Smooth muscle cell (in vitro differentiated cells): ENCODE data around the gene SEMA3G. TPM values are rescaled to one million over a fixed set of nuclear protein-coding genes. Genes with fewer than 3 reads are reported as not detected.

ENCODE experiments used
- DNase-seq: peaks from one replicate; lab custom pipeline; 2025; ENCODE audit not compliant: unreplicated experiment; lab: John Stamatoyannopoulos, UW
- H2AFZ ChIP-seq: fragments of 200-600 bp; sonication (generic); 2 replicates; pipeline ENCODE4 v1.6.0; 2016; ENCODE audit warnings: antibody characterized with exemption, low read depth, mild to moderate bottlenecking
- H3F3A ChIP-seq: fragments of 200-600 bp; sonication (generic); 2 replicates; pipeline ENCODE4 v1.6.0; 2017; ENCODE audit warnings: antibody characterized with exemption, low read depth
- H3K27ac ChIP-seq: fragments of 200-600 bp; sonication (generic); 2 replicates; pipeline ENCODE4 v1.5.1; 2016; ENCODE audit warnings: low read depth, mild to moderate bottlenecking
- H3K27me3 ChIP-seq: fragments of 200-600 bp; sonication (generic); 2 replicates; pipeline ENCODE4 v1.6.1; 2016; ENCODE audit warnings: low read depth, mild to moderate bottlenecking
- H3K36me3 ChIP-seq: fragments of 200-600 bp; sonication (generic); 2 replicates; pipeline ENCODE4 v1.5.1; 2016; ENCODE audit warnings: low read depth
- H3K4me1 ChIP-seq: fragments of 200-600 bp; sonication (generic); 2 replicates; pipeline ENCODE4 v1.5.1; 2016; ENCODE audit warnings: low read depth
- H3K4me2 ChIP-seq: fragments of 200-600 bp; sonication (generic); 2 replicates; pipeline ENCODE4 v1.6.0; 2016; ENCODE audit warnings: mild to moderate bottlenecking
- H3K4me3 ChIP-seq: fragments of 200-600 bp; sonication (generic); 2 replicates; pipeline ENCODE4 v1.5.1; 2016; ENCODE audit warnings: mild to moderate bottlenecking
- H3K79me2 ChIP-seq: fragments of 200-600 bp; sonication (generic); 2 replicates; pipeline ENCODE4 v1.6.0; 2016; ENCODE audit warnings: low read depth, mild to moderate bottlenecking
- H3K9ac ChIP-seq: fragments of 200-600 bp; sonication (generic); 2 replicates; pipeline ENCODE4 v1.6.0; 2016; ENCODE audit warnings: low read depth
- H3K9me3 ChIP-seq: fragments of 200-600 bp; sonication (generic); replicated peaks from 2 replicates; pipeline ENCODE4 v1.5.1; 2016; ENCODE audit warnings: low read depth
- H4K20me1 ChIP-seq: fragments of 200-600 bp; sonication (generic); 2 replicates; pipeline ENCODE4 v1.6.0; 2016; ENCODE audit warnings: low read depth
- CTCF ChIP-seq: fragments of 200-600 bp; sonication (generic); IDR thresholded peaks from 2 replicates; pipeline ENCODE4 v1.5.1; 2017; ENCODE audit warnings: borderline replicate concordance, mild to moderate bottlenecking, antibody characterized with exemption; ENCODE audit not compliant: insufficient read depth, poor library complexity, severe bottlenecking
- WGBS: methylation state at CpG from one replicate; pipeline ENCODE4 v1.1.7; 2016; ENCODE audit warnings: low lambda C conversion rate; 5-methylcytosine and 5-hydroxymethylcytosine counted together
- polyA plus RNA-seq: library from polyadenylated mRNA; unstranded; fragments of >200 nt; fragmentation: Nextera tagmentation; extraction: Ambion mirVana; gene quantifications from 2 replicates; pipeline ENCODE4 v1.2.1, GENCODE V29; 2016
- total RNA-seq: library from RNA; depleted of rRNA; stranded (reverse); fragments of >200 nt; gene quantifications from 2 replicates; pipeline ENCODE4 v1.2.3, GENCODE V29; 2014

SEMA3G gene
- total and polyA plus RNA-seq, 2 experiments from 2014 or later = 0.09 TPM

DNA sequence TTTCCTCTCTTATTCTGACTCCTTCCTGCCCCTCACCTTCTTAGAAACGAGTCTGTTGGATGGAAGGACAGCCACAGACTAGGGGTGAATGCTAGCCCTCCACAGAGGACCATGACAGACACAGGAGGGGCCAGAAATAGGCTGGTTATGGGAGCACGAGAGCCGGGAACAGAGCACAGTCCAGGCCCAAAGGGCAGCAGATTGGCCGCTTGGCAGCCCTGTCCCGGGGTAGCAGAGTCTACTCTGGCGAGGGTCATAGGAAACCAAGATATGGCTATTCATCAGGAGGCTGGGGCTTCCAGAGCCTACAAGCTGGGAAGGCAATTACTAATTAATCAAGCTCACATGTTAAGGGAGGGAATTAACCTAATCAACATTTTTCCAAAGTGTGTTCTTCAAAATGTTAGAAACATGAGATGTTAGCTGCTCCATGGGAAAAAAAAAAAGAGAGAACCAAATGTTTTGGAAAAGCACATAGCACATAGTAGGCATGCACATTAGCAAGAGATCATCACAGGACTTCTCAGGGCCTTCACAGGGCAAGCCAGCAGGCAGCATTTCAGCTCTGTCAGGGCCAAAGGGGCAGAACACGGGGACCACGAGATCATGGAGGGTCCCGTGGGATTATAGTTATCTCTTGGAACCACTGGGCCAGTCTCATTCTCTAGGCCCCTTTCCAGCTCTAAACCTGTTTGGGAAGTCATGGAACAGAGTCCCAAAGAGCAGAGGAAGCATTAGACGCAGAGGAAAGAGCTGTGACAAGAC, 13.3 kb downstream of the SEMA3G start:
- Histone ChIP-seq H2AFZ (no peak overlapping the region), H3K36me3 (no peaks in the 10 kb centered on the region), H3K27ac (no peak overlapping the region), H3K4me2 (no peak overlapping the region), H3K4me3 (no peak overlapping the region), H3K9me3 (no peaks in the 10 kb centered on the region), H4K20me1 (no peaks in the 10 kb centered on the region), H3K79me2 (no peaks in the 10 kb centered on the region), H3K27me3 (no peaks in the 10 kb centered on the region), H3F3A (no peaks in the 10 kb centered on the region), H3K4me1 (peaks cover 14% of the 10 kb centered on the region), H3K9ac (no peak overlapping the region)
- WGBS = 88% methylated on average over 10 of the region's 10 CpGs
- no peak for DNase-seq
- no peak for TF ChIP-seq CTCF

DNA sequence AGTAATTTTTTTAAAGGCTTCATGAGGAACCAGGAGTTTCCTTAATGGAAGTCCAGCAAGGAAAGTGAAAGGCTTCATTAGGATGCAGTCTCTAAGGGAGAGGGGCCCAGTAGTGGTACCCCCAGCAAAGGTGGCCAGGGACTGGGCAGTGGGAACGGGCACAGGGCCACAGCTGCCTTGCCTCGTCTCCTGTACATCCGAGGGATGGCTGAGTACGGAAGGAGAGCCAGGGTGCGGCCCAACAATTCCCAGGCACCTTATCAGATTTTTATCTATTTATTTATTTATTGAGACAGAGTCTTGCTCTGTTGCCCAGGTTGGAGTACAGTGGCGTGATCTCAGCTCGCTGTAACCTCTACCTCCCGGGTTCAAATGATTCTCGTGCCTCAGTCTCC, 14.5 kb downstream of the SEMA3G start:
- Histone ChIP-seq H3K36me3 (no peaks in the 10 kb centered on the region), H3K4me3 (no peak overlapping the region), H4K20me1 (no peaks in the 10 kb centered on the region), H3K27ac (no peak overlapping the region), H3K27me3 (no peaks in the 10 kb centered on the region), H3K79me2 (no peaks in the 10 kb centered on the region), H2AFZ (no peak overlapping the region), H3K9me3 (no peaks in the 10 kb centered on the region), H3K4me1 (peaks cover 14% of the 10 kb centered on the region), H3F3A (no peaks in the 10 kb centered on the region), H3K9ac (no peak overlapping the region), H3K4me2 (no peak overlapping the region)
- DNase-seq = no peak
- WGBS = 93% methylated on average over 9 of the region's 9 CpGs
- TF ChIP-seq CTCF = no peak

- Histone ChIP-seq H3K27ac (no peak overlapping the region), H3K4me1 (peaks cover 14% of the 10 kb centered on the region), H4K20me1 (no peaks in the 10 kb centered on the region), H2AFZ (no peak overlapping the region), H3K4me3 (no peak overlapping the region), H3K9ac (no peak overlapping the region), H3K79me2 (no peaks in the 10 kb centered on the region), H3K4me2 (no peak overlapping the region), H3K36me3 (no peaks in the 10 kb centered on the region), H3K27me3 (no peaks in the 10 kb centered on the region), H3K9me3 (no peaks in the 10 kb centered on the region), H3F3A (no peaks in the 10 kb centered on the region)
- 80% methylated on average over 7 of the region's 7 CpGs for WGBS
- TF ChIP-seq CTCF = no peak
- DNase-seq = no peak
These were observed 15.0 kb downstream of the SEMA3G start for GRCh38 chr3:52429779-52430415.
